GM18502 (cell line): Measurements from ENCODE around the gene CSMD2.
"Not testable (repeated sequence)": the region's sequence is repeated elsewhere in the genome, so short reads cannot be mapped to it uniquely, and the experiment has no call there.

ENCODE experiments used
- ATAC-seq: cut with Tn5 transposase; IDR thresholded peaks from one replicate; pipeline ENCODE4 v1.9.1; 2021; ENCODE audit warnings: mild to moderate bottlenecking; ENCODE audit not compliant: unreplicated experiment, poor library complexity

The CSMD2 gene

DNA sequence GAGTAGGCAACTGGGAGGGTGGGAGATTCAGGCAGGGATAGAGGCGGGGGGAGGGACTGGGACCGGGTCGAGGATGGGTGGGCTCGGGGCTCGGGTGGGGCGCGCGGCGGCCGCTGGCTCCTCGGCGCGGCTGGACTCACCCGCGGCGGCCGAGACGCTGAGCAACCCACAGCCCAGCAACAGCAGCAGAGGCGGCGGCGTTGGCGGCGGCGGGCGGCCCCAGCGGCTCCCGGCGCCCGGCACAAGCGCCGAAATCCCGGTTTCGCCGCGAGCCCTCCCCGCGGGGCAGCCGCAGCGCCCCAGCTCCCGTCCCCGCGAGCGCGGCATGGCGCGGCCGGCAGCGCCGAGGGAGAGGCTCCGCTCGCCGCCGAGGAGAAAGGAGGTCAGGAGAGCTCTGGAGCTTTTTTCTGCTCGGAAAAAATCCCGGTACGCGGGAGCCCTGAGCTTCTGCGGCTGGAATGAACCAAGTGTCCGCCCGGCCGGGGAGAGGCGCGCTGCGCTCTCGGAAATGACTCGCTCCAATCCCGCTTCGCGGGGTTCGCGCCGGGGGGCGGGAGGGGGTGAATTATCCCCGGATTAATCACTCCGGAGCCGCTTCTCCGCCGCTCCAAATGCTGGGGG lies at the start of gene CSMD2:
CSMD2 (minus strand) TSS at position 460 of the 621 bp plus-strand sequence; CDS start at position 327, 133 bp downstream.
- no peak for ATAC-seq

DNA sequence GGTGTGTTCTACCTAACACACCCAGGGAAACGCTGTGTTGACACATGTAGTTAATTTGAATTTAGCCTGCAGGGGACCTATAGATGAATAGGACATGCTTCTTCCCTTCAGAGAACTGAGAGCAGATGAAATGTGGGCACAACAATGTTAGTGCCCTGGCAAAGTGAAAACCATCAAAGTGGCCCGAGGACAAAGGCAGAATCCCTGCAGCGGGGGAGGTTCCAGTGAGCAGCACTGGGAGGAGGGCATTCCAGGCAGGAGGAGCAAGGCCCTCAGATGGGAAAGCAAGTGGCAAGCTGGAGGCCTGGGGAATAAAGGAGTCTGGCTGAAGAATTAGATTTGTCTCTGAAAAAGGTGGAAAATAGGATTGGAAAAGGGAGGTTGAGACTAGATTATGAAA lies 48.9 kb upstream of the CSMD2 start:
- no peak for ATAC-seq

DNA sequence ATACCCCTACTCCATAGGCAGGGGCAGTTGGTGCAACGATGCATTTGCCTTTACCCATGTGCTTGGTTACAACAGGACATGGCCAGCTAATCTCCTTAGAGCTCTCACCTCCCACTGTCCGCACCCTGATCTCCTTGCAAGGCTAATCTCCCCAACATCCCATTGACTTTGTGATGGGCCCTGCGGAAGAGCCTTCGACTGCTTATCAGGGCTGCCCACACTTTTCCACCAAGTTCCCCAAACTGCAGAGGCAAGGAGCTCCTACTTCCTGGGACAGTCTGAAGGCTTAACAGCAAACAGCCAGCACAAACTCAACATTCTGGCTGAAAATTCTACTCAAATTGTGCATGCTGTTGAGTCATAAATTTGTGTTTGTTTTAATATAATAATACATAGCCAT lies 47.6 kb upstream of the CSMD2 start:
- no peak for ATAC-seq

DNA sequence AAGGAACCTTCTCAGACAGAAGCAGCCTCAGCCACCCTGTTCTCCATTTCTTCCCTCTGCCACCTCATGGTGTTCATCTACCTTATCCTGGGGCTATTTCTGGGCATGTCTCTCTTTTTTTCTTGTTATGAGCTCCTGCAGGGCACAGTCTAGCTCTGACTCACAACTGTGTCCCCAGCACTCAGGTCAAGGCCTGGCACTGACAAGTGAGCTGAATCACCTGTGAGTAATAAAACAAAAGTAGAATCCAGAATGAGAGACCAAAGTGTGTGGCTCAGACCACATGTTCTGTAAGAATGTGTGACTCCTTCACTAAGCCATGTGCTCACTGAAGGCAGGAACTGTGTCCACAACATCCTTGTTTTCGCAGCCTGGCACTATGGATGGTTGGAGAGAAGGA lies 34.9 kb upstream of the CSMD2 start:
- no peak for ATAC-seq

DNA sequence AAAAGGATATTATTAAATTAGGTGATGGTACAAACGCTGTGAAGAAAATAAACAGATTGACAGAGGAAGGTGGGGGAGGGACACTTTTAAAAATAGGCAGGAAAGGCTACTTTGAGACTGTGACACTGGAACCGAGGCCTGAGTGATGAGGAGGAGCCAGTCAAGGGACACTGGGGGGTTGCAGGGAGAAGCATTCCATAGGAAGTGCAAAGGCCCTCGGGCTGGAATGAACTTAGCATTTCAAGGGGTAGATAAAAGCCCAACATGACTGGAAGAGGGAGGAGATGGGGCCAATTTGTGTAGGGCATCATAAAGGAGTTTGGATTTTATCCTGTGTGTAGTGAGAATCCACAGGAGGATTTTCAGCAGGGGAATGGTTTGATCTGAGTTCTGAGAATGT lies 27.6 kb upstream of the CSMD2 start:
- no peak for ATAC-seq

DNA sequence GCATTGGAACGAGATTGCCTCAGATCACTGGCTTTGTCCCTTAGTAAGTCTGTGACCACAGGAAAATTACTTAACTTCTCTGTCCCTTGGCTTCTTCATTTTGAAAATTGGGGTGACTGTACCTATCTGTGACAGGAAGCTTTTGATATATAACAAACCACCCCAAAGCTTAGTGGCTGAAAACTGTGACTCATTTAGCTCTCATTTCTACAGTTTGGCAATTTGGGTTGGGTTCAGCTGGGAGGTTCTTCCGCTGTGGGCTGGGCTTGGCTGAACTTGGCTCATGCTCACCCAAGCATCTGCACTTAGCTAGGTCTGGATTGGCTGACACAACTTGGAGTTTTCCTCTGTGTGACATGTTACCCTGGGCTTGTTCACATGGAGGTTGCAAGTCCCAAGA lies 25.7 kb upstream of the CSMD2 start:
- no peak for ATAC-seq

DNA sequence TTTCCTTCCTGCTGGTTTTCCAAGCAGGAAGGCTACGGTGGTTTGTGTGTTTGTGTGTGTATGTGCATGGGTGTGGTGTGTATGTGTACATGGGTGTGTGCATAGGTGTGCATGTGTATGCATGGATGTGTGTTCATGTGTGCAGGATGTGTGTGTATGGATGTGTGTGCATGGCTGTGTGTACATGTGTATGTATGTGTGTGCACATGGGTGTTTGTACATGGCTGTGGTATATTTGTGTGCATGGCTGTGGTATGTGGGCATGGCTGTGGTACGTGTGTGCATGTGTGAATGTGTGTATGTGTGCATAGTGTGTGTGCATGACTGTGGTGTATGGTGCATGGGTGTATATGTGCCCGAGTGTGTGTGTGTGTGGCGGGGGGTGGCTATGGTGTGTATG lies 24.0 kb upstream of the CSMD2 start:
- ATAC-seq, result no peak

DNA sequence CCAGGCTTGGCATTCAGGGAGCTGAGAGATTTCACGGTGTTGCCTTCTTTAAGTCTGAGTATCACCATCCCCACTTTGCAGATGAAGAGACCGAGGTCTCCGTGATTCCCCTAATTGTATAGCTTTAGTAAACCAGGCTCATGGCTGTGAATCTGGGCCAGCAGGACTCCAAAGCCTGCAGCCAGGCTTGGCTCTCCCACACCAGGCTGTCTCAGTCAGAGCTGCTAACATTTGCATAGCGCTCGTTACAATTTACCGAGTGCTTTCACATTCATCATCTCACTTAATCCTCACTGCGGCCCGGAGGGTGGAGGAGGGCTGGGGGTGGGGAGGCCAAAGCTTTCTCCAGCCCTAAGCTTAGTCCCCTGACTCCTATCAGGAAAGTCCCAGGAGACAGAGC lies 23.4 kb upstream of the CSMD2 start:
- ATAC-seq, result no peak

DNA sequence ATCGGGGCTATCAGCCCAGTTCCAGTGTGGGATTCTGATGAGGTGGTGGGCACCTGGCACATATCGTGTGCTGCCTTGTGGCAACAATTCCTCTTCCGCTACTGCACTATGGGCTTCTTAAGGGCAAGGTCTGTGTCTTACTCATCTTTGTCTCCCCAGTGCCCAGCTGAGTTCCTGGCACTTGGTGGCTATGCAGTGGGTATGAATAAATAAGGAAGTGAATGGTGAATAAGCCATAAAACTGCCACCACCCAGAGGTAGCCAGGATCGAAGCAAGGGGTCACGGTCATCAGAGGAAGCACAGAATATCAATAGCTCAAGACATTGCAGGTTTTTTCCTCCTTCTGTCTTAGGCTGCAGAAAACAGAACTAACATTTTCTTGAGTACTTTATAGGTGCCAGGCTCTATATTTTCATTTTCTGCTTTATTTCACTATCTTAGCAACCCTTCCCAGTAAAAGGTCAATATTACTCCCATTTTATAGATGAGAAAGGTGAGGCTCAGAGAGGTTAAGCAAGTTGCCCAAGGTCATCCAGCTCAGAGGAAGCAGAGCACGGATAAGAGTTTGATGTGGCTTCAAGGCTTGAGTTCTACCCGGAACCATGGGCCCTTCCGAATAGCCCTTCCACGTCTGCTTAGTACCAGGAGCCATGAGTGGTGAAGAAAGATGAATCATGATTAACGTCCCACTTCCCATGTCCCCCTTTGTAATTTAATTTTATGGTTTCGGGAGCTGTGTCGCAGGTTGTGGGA lies 21.9 kb upstream of the CSMD2 start:
- ATAC-seq, result no peak

DNA sequence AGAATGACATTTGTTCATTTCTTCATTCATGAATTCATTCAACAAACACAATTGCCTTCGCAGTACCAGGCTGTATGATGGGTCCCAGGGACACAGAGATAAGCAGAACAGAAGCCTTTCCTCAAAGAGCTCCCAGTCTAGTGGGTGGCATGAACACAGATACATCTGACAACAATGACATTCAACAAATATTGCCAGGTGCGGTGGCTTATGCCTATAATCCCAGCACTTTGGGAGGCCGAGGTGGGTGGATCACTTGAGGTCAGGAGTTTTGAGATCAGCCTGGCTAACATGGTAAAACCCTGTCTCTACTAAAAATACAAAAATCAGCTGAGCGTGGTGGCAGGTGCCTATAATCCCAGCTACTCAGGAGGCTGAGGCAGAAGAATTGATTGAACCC lies 18.4 kb upstream of the CSMD2 start:
- ATAC-seq, result not testable (repeated sequence)

DNA sequence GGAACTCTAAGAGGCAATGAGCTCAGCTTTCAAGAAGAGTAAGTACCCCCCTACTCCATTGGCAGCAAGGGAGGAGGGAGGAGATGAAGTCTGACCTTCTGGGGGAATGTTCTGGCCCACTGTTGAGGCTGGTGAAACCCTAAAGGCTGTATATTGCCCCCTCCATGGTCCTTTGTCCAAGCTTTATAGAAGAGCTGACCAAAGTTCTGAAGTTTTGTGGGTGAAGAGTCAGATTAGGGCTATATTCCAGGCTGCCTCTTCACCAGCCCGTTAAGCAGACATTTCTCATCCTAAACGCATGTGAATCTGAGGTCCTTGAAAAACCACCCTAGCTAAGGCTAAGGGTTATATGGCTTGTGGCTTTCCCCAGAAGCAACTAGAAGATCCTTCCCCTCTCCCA lies 13.0 kb upstream of the CSMD2 start:
- no peak for ATAC-seq

DNA sequence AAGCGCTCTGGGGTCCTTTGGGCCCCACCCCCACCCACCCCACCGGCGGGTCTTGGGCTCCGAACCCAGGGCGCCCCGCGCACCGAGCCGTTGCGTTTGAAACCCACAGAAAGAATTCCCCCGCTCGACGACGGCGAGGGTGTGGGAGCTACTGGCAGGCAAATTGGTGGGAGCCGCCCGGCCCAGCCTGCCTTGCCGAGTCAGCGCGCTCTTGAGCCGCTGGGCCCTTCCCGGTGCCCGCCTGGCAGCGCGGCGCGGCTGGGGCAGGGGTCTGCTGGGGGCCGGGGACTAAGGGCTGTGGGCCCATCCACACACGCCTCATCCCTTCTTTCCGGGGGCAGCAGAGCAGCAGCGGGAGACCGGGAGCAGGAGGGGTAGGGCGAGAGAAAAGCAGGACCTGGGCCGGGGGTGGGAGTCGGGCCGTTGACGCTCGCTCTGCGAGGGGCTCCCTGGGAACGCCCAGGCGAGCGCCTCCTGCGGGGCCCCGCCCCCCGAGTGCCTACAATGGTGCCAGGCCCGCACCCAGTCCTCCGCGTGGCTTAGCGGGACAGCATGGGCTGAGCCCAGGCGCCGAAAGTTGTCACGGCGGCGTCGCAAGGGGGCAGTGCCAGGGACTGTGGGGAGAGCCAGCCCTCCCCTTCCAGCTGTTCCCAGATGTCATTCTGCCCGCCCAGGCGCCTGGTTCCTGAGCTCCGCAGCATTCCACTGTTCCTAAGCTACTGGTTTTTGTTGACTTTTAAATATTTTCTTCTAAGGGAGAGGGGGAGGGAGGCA lies 12.0 kb upstream of the CSMD2 start, which contains the start of gene C1orf94:
C1orf94 (plus strand) TSS at position 78 of the 774 bp plus-strand sequence. CDS start 883 bp downstream, outside the sequence.
- no peak for ATAC-seq

DNA sequence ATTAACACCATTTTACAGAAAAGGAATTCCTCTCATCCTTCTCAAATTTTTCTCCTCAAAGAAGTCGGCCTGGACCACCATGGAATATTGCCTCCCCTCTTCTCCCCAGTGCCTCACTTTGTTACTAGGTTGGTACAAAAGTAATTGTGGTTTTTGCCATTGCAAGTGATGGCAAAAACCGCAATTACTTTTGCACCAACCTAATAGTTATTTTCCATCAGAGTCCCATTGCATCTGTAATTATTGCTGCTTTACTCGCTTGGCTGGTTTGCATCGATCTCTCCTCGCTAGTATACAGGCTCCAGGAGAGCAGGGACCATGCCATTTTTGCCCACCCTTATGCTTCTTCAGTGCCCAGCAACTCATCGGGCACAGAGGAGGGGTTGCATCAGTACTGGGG lies 10.7 kb upstream of the CSMD2 start:
- no peak for ATAC-seq

DNA sequence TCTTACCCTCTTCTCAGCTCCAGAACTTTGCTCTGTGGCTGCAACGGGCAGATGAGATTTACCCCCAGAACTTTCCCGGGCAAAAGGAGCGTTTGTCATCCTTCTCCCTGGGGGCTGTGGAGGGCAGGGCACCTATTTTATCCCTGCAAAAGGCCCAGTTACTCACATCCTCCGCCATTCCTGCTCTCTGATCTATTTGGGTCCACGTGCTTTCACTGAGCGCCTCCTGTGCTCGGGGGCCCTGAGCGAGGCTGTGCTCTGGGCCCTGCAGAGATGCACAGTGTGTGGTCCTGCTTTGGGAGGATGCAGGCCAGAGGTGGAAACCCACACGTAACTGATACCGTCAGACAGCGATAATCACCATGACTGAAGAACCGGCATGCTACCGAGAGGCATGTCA lies 2.4 kb upstream of the CSMD2 start:
- no peak for ATAC-seq

DNA sequence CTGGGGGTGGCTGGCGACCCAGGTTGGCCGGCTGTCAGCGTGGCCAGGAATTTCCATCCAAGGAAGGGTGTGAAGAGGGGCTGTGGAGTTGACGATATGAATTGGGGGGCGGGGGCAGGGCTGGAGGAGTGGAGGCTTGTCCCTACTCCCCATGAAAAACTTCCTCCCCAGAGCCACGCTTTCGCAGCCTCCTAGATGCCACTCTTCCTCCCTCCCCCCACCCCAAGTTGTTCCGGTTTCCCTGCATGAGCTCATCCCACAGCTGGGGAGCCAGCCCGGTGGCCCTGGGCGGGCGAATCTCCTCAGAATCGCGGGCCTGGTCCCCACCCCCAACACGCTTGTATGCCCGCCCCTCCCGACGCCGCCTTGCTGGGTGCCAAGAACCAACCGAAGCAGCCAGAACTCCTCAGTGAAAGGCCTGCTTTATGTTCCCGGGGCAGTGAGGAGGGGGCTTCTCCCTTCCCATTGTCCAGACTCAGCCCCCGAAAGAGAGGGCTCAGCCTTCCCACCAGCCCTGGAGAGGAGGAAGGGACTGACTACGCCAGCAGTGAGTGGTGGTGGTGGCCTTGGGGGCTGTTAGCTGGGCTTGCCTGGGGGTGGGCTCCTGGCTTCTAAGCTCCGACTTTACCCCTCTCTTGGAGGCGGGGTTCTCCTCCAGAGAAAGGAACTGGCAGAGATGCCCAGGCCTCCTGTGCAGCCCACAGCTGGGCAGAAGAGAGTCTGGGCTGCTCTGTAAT lies 1.8 kb upstream of the CSMD2 start:
- no peak for ATAC-seq

DNA sequence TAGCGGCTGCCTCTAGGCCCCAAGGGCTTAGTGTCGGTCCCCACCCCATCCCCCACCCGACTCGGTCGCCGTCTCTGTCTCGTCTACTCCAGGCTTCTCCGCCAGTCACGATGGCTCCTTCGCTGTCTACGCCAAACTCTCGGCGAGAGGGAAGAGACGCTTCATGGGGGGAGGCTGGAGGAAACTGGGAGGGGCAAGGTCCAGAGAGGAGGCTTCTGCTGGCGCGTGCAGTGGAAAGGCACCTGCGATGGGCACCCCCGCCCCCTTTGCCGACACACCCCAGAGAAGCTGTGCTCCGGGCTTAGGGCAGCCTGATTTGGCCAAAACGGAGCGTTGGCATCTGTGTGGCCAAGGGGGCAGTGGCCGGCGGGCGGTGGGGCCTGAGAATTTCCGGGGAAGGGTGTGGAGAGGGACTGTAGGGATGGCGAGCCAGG lies 1.2 kb upstream of the CSMD2 start:
- no peak for ATAC-seq

DNA sequence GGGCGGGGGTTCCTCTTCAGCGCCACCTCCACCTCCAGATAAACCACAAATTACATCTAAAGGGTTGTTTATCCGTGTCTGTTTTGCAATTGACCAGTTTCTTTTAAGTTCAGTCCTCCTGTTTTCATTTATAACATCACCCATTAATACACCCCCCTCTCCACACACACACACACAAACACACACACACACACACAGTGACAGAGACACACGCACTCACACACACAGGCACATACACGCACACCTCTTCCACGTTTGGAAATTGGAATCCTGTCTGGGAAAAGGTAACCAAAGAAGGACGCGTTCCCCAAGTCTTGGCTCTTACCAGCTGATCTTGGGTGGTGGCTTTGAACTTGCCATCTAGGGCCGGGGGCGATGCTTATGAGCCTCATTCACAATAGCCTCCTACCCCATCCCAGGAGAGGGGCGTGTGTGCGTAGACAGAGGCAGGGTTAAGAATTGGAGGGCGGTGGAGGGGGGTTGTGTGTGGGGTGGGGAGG lies 442 bp upstream of the CSMD2 start:
- no peak for ATAC-seq

DNA sequence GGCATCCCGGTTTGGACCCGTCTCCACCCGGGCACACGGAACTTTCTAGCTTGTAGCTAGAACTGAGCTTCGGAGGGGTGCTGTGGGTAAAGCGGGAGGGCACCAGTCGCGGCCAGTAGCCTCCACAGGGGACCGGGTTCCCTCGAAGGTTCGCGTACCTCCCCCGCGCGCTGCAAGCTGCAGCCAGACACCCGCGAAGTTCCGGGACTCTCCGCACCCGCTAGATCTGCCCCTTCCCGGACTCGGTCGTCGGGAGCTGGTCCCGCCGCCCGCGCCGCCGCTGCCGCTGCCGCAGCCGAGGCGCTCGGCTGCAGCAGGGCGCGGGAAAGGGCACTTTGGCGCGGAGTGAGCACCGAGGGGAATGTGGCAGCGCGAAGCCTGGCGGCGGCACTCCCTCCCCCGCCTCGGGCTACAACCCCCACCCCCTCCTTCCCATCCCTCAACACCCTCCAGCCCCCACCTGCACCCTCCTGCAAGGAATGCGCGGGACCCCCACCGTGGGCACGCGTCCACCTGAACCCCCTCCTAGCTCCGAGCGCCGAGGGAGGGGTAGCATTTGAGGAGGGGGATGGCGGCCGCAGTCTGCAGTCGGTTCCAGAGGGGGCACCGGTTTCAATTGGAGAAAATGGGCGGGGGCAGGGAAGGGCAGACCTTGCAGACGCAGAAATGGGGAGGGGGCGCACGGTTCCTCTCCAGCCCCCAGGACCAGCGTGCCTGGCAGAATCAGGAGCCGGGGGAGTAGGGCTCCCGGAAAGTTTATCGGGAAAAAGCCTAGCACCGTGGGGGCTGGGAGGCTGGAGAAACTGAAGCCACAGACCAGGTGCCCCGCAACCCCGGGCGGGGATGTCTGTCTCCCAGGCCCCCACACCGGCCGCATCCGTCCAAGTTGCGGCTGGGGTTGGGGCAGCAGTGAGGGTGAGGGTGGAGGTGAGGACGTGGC lies 968 bp downstream of the CSMD2 start:
- ATAC-seq, result no peak
